KOPT-K1 (cell line): ENCODE results near the gene PRPF6.

Source experiments
- H3K27ac ChIP-seq: fragments of 200-600 bp; sonication (generic); 2 replicates; pipeline ENCODE4 v1.5.1; 2016; ENCODE audit warnings: antibody characterized with exemption, mild to moderate bottlenecking, low read depth, low read length; ENCODE audit not compliant: poor library complexity, severe bottlenecking
- H3K36me3 ChIP-seq: fragments of 200-600 bp; sonication (generic); 2 replicates; pipeline ENCODE4 v1.5.1; 2017; ENCODE audit warnings: antibody characterized with exemption, mild to moderate bottlenecking, low read length, moderate library complexity; ENCODE audit not compliant: insufficient read depth
- H3K9me3 ChIP-seq: fragments of 200-600 bp; sonication (generic); 2 replicates; pipeline ENCODE4 v1.5.1; 2017; ENCODE audit warnings: antibody characterized with exemption, low read length, mild to moderate bottlenecking; ENCODE audit not compliant: insufficient read depth, poor library complexity, severe bottlenecking

PRPF6 gene

GRCh38 chr20:64057628-64058498 is 76.9 kb downstream of the PRPF6 start:
- no peaks in the 10 kb centered on the region for H3K9me3 ChIP-seq
- no peak overlapping the region for H3K27ac ChIP-seq
- H3K36me3 ChIP-seq: no peaks in the 10 kb centered on the region

- H3K9me3 ChIP-seq: no peaks in the 10 kb centered on the region
- H3K36me3 ChIP-seq: no peaks in the 10 kb centered on the region
- no peak overlapping the region for H3K27ac ChIP-seq
These were observed 77.6 kb downstream of the PRPF6 start for GRCh38 chr20:64058536-64058935.

GRCh38 chr20:64062276-64062595 is 81.3 kb downstream of the PRPF6 start:
- no peaks in the 10 kb centered on the region for H3K36me3 ChIP-seq
- H3K9me3 ChIP-seq: no peaks in the 10 kb centered on the region
- peak overlapping the region; percentile 58 for H3K27ac ChIP-seq

GRCh38 chr20:64062596-64063388 is 81.9 kb downstream of the PRPF6 start, which contains the start of gene TCEA2:
Gene TCEA2, plus strand, starts transcription at chr20:64063198. Its CDS starts 115 bp downstream, at chr20:64063313.
- Histone ChIP-seq H3K36me3 (no peaks in the 10 kb centered on the region), H3K27ac (peak within 1 kb of the TSS; percentile 58), H3K9me3 (no peaks in the 10 kb centered on the region)

GRCh38 chr20:64063389-64064144 is 82.6 kb downstream of the PRPF6 start:
- no peaks in the 10 kb centered on the region for H3K9me3 ChIP-seq
- no peaks in the 10 kb centered on the region for H3K36me3 ChIP-seq
- H3K27ac ChIP-seq: peak overlapping the region; percentile 58

- Histone ChIP-seq H3K27ac (peak overlapping the region; percentile 76), H3K9me3 (no peaks in the 10 kb centered on the region), H3K36me3 (no peaks in the 10 kb centered on the region)
These were observed 83.3 kb downstream of the PRPF6 start for GRCh38 chr20:64064145-64064698.

GRCh38 chr20:64065062-64065973 is 84.4 kb downstream of the PRPF6 start:
- peak overlapping the region; percentile 76 for H3K27ac ChIP-seq
- H3K9me3 ChIP-seq: no peaks in the 10 kb centered on the region
- H3K36me3 ChIP-seq: no peaks in the 10 kb centered on the region

- Histone ChIP-seq H3K9me3 (no peaks in the 10 kb centered on the region), H3K27ac (peak overlapping the region; percentile 76), H3K36me3 (no peaks in the 10 kb centered on the region)
These were observed 85.0 kb downstream of the PRPF6 start for GRCh38 chr20:64065974-64066343.

GRCh38 chr20:64067005-64067632 is 86.2 kb downstream of the PRPF6 start:
- H3K27ac ChIP-seq: no peak overlapping the region
- H3K9me3 ChIP-seq: no peaks in the 10 kb centered on the region
- peaks cover 6% of the 10 kb centered on the region; the same call in 1 of the 2 replicates for H3K36me3 ChIP-seq

GRCh38 chr20:64067733-64068307 is 86.9 kb downstream of the PRPF6 start:
- no peak overlapping the region for H3K27ac ChIP-seq
- peaks cover 13% of the 10 kb centered on the region for H3K36me3 ChIP-seq
- H3K9me3 ChIP-seq: no peaks in the 10 kb centered on the region

- no peak overlapping the region for H3K27ac ChIP-seq
- H3K9me3 ChIP-seq: no peaks in the 10 kb centered on the region
- peaks cover 21% of the 10 kb centered on the region for H3K36me3 ChIP-seq
These were observed 87.7 kb downstream of the PRPF6 start for GRCh38 chr20:64068386-64069208.

- H3K9me3 ChIP-seq: no peaks in the 10 kb centered on the region
- peaks cover 27% of the 10 kb centered on the region for H3K36me3 ChIP-seq
- H3K27ac ChIP-seq: no peak overlapping the region
These were observed 88.3 kb downstream of the PRPF6 start for GRCh38 chr20:64069209-64069613.
